IMR-90 (cell line): ENCODE data around the gene VWDE. TPM values are rescaled to one million over a fixed set of nuclear protein-coding genes. Genes with fewer than 3 reads are reported as not detected.

Experiments
- ATAC-seq: fragments of 200-7000 bp; cut with Tn5 transposase; 2 replicates; pipeline ENCODE4 v1.9.1; 2020; ENCODE audit warnings: low read depth, mild to moderate bottlenecking, moderate library complexity
- BruUV-seq: library from RNA; stranded (reverse); fragments of 400-500 nt; replicated peaks from 2 replicates; lab custom pipeline; 2021; lab: Mats Ljungman, UMichigan
- CTCF ChIA-PET: fragments of 300-600 bp; formaldehyde crosslinking; extraction: SDS; loops from one replicate; lab custom pipeline; 2021; ENCODE audit warnings: antibody characterized with exemption; lab: Yijun Ruan, JAX
- POLR2A ChIA-PET: fragments of 300-600 bp; sonication (Branson Sonifier 250); formaldehyde crosslinking; loops from one replicate; lab custom pipeline; 2022; ENCODE audit warnings: antibody characterized with exemption; ENCODE audit not compliant: unreplicated experiment; lab: Charles Lee
- DNase-seq: peaks from one replicate; pipeline ENCODE4 v3.0.0; 2013
- H2AFZ ChIP-seq: replicated peaks from 2 replicates; pipeline ENCODE3; 2013; ENCODE audit warnings: low read length, mild to moderate bottlenecking; ENCODE audit not compliant: poor library complexity
- H2AK5ac ChIP-seq: 2 replicates; pipeline ENCODE4 v1.6.1; 2013; ENCODE audit warnings: low read depth, low read length, inconsistent platforms
- H2AK9ac ChIP-seq: replicated peaks from 2 replicates; pipeline ENCODE3; 2013; ENCODE audit warnings: mild to moderate bottlenecking, low read depth, low read length, moderate library complexity; ENCODE audit not compliant: poor library complexity
- H2BK120ac ChIP-seq: 2 replicates; pipeline ENCODE4 v1.6.1; 2013; ENCODE audit warnings: low read depth, low read length, inconsistent platforms
- H2BK15ac ChIP-seq: 3 replicates; pipeline ENCODE4 v1.6.1; 2013; ENCODE audit warnings: low read depth, low read length, inconsistent platforms
- H2BK20ac ChIP-seq: 2 replicates; pipeline ENCODE4 v1.6.1; 2013; ENCODE audit warnings: low read depth, mild to moderate bottlenecking, inconsistent platforms, low read length, moderate library complexity
- H2BK5ac ChIP-seq: 2 replicates; pipeline ENCODE4 v1.6.1; 2013; ENCODE audit warnings: mild to moderate bottlenecking, low read depth, low read length, inconsistent platforms; ENCODE audit not compliant: poor library complexity, severe bottlenecking
- H3K14ac ChIP-seq: replicated peaks from 2 replicates; pipeline ENCODE4 v1.6.1; 2013; ENCODE audit warnings: low read depth, low read length, inconsistent platforms
- H3K18ac ChIP-seq: 2 replicates; pipeline ENCODE4 v1.6.1; 2013; ENCODE audit warnings: low read depth, low read length, control low read depth
- H3K23ac ChIP-seq: 2 replicates; pipeline ENCODE4 v1.6.1; 2013; ENCODE audit warnings: low read depth, low read length, inconsistent platforms
- H3K27ac ChIP-seq: 2 replicates; pipeline ENCODE4 v1.5.1; 2013; ENCODE audit warnings: mild to moderate bottlenecking, control low read depth, low read length; ENCODE audit not compliant: insufficient read depth
- H3K27me3 ChIP-seq: 2 replicates; pipeline ENCODE4 v1.6.1; 2013; ENCODE audit warnings: low read length; ENCODE audit not compliant: control insufficient read depth, insufficient read depth
- H3K36me3 ChIP-seq: 2 replicates; pipeline ENCODE4 v1.6.1; 2013; ENCODE audit warnings: low read length, mixed read lengths; ENCODE audit not compliant: control insufficient read depth, insufficient read depth
- H3K4ac ChIP-seq: 2 replicates; pipeline ENCODE4 v1.6.1; 2013; ENCODE audit warnings: low read depth, low read length, inconsistent platforms
- H3K4me1 ChIP-seq: 2 replicates; pipeline ENCODE4 v1.6.1; 2013; ENCODE audit warnings: low read length, mixed read lengths; ENCODE audit not compliant: control insufficient read depth, insufficient read depth
- H3K4me2 ChIP-seq: 2 replicates; pipeline ENCODE4 v1.6.1; 2013; ENCODE audit warnings: low read depth, mild to moderate bottlenecking, control low read depth, low read length, moderate library complexity
- H3K4me3 ChIP-seq: 2 replicates; pipeline ENCODE4 v1.5.1; 2013; ENCODE audit warnings: low read depth, mild to moderate bottlenecking, control low read depth, low read length, moderate library complexity; ENCODE audit not compliant: insufficient read depth
- H3K56ac ChIP-seq: 2 replicates; pipeline ENCODE4 v1.6.1; 2013; ENCODE audit warnings: low read length, inconsistent platforms; ENCODE audit not compliant: insufficient read depth; ENCODE audit errors: extremely low read depth
- H3K79me1 ChIP-seq, 2 experiments: 2 replicates each; pipeline ENCODE4 v1.6.1; 2013; ENCODE audit warnings: low read length in 2 of 2, inconsistent platforms in 1 of 2, low read depth in 1 of 2
- H3K9ac ChIP-seq: 2 replicates; pipeline ENCODE4 v1.6.1; 2013; ENCODE audit warnings: low read depth, low read length, control low read depth
- H3K9me1 ChIP-seq: 2 replicates; pipeline ENCODE4 v1.6.1; 2013; ENCODE audit warnings: low read length, inconsistent platforms; ENCODE audit not compliant: insufficient read depth
- H3K9me3 ChIP-seq: 2 replicates; pipeline ENCODE4 v1.6.1; 2013; ENCODE audit warnings: low read length; ENCODE audit not compliant: control insufficient read depth, insufficient read depth
- H4K20me1 ChIP-seq: 2 replicates; pipeline ENCODE4 v1.6.1; 2013; ENCODE audit warnings: low read length, inconsistent platforms; ENCODE audit not compliant: insufficient read depth
- H4K5ac ChIP-seq: 2 replicates; pipeline ENCODE4 v1.6.1; 2013; ENCODE audit warnings: mild to moderate bottlenecking, low read depth, low read length, control low read depth
- H4K8ac ChIP-seq, 2 experiments: 2 replicates each; pipeline ENCODE4 v1.6.1; 2013; ENCODE audit warnings: low read depth in 2 of 2, low read length in 2 of 2, control low read depth in 1 of 2, inconsistent platforms in 1 of 2
- H4K91ac ChIP-seq: 2 replicates; pipeline ENCODE4 v1.6.1; 2013; ENCODE audit warnings: low read depth, low read length, inconsistent platforms; ENCODE audit not compliant: insufficient read depth
- MXI1 ChIP-seq: IDR thresholded peaks from 2 replicates; pipeline ENCODE4 v1.6.1; 2012; ENCODE audit warnings: low read depth, mild to moderate bottlenecking, low read length, moderate library complexity, borderline replicate concordance
- WGBS, 2 experiments: methylation state at CpG; one replicate each; pipeline versions ENCODE4 v1.1.5 to v1.1.7; 2013; ENCODE audit warnings: missing lambda C conversion rate in 2 of 2; ENCODE audit not compliant: insufficient read length in 1 of 2; ENCODE audit errors: extremely low coverage in 2 of 2; 5-methylcytosine and 5-hydroxymethylcytosine counted together
- dilution Hi-C: fragments of 300-500 bp; cut with HindIII; formaldehyde crosslinking; loops from one replicate; pipeline ENCODE4 v1.14.3; 2018; ENCODE audit warnings: low sequenced_read_pairs; ENCODE audit not compliant: unreplicated experiment
- in situ Hi-C: fragments of 300-500 bp; cut with MboI; formaldehyde crosslinking; loops from 3 replicates; pipeline ENCODE4 v1.14.3; 2019; ENCODE audit warnings: low sequenced_read_pairs, inconsistent platforms, mixed read lengths
- intact Hi-C: fragments of 100-400 bp; cut with micrococcal nuclease; formaldehyde crosslinking; loops from 2 replicates; pipeline ENCODE4 v1.10.0; 2022
- polyA plus RNA-seq, 3 experiments: library from polyadenylated mRNA; depleted of rRNA; stranded (reverse); fragments of >200 nt; gene quantifications; 2 replicates each; pipeline ENCODE4 v1.2.3, GENCODE V29; 2012; ENCODE audit warnings: low replicate concordance in 1 of 3
- total RNA-seq: library from RNA; depleted of rRNA; stranded (reverse); fragments of >200 nt; gene quantifications from 2 replicates; pipeline ENCODE4 v1.2.3, GENCODE V29; 2012

Gene VWDE
- total and polyA plus RNA-seq, 2 of the 4 experiments (the other 2 are of a cell fraction), result 0.05 to 0.18 TPM

DNA sequence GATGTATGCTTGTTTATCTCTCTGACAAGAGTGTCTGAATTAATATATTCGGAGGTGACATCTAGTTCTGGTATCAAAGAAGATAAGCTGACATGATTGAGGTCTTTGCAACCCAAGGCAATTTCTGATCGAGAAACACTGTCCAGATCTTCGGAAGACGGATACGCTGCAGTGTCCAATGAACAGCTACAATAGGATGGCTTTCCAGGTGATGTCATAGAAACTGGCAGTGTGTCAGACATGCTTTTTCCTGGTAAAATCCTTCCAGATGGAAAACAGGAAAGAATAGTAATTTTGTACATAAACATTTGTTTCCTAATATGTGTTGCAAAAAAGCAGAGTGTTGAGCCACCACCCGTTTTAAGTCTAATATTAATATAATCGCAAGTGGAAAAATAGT lies 33.4 kb downstream of the VWDE start:
- H3K18ac ChIP-seq, result no peak overlapping the region
- CTCF ChIA-PET, result no interaction called here
- in situ Hi-C loops, result no loop called here
- H3K27ac ChIP-seq, result no peak overlapping the region
- no peak overlapping the region for H3K4me2 ChIP-seq
- ATAC-seq (no peak), DNase-seq (no peak)
- H3K9me3 ChIP-seq, result no peaks in the 10 kb centered on the region
- no peak overlapping the region for H3K4me3 ChIP-seq
- H4K20me1 ChIP-seq, result no peaks in the 10 kb centered on the region
- no peak overlapping the region for H3K23ac ChIP-seq
- no peak for TF ChIP-seq MXI1
- WGBS, 2 experiments, result 79% methylated on average over 5 of the region's 7 CpGs; no CpG with 5 or more reads in 1 of the 2 experiments
- no peaks in the 10 kb centered on the region for H3K79me1 ChIP-seq
- H3K4me1 ChIP-seq, result no peaks in the 10 kb centered on the region
- H2BK15ac ChIP-seq, result no peak overlapping the region
- H3K27me3 ChIP-seq, result no peaks in the 10 kb centered on the region
- H2BK20ac ChIP-seq, result no peak overlapping the region
- dilution Hi-C loops, result no loop called here
- no peak overlapping the region for H2AFZ ChIP-seq
- no peak overlapping the region for H3K9ac ChIP-seq
- H4K5ac ChIP-seq, result no peak overlapping the region
- H4K91ac ChIP-seq, result no peak overlapping the region
- no TSS peak for BruUV-seq
- POLR2A ChIA-PET, result no interaction called here
- intact Hi-C loops, result no loop called here
- H3K36me3 ChIP-seq, result no peaks in the 10 kb centered on the region
- no peaks in the 10 kb centered on the region for H3K9me1 ChIP-seq
- H4K8ac ChIP-seq, result no peak overlapping the region
- no peak overlapping the region for H2BK5ac ChIP-seq
- no peak overlapping the region for H3K56ac ChIP-seq
- no peak overlapping the region for H2AK5ac ChIP-seq
- H3K14ac ChIP-seq, result no peak overlapping the region
- no peak overlapping the region for H3K4ac ChIP-seq
- no peak overlapping the region for H2AK9ac ChIP-seq
- H2BK120ac ChIP-seq, result no peak overlapping the region
